Hepatocyte (in vitro differentiated cells): ENCODE measurements around the gene TEKT3.

Experiments
- EZH2 ChIP-seq: fragments of 200-600 bp; sonication (generic); IDR thresholded peaks from 2 replicates; pipeline ENCODE4 v1.6.1; 2016; ENCODE audit warnings: antibody characterized with exemption, mild to moderate bottlenecking, borderline replicate concordance
- EZH2phosphoT487 ChIP-seq: fragments of 200-600 bp; sonication (generic); IDR thresholded peaks from one replicate; pipeline ENCODE4 v1.6.1; 2018; ENCODE audit warnings: antibody characterized with exemption, mild to moderate bottlenecking, low read depth, moderate library complexity; ENCODE audit not compliant: unreplicated experiment, severe bottlenecking
- TF ChIP-seq, protein P1 (sequence below): fragments of 200-600 bp; sonication (generic); IDR thresholded peaks from 2 replicates; pipeline ENCODE4 v1.5.1; 2016; ENCODE audit warnings: antibody characterized with exemption, mild to moderate bottlenecking; ENCODE audit not compliant: poor library complexity

DNA sequence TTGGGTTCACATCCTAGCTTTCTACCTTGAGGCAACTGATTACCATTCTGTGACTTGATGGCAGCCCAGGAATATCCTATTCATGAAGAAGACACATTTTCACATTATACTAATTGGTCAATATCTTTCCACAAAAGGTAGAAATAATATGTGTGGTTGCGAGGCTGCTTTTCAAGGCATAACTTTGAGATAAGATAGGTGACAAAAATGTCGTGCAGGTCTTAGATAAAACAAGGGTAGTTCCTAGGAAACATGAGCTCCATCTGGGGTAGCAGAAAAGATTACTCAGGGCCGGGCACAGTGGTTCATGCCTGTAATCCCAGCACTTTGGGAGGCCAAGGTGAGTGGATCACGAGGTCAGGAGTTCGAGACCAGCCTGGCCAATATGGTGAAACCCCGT lies 22.3 kb upstream of the TEKT3 start:
- TF ChIP-seq, protein P1, sequence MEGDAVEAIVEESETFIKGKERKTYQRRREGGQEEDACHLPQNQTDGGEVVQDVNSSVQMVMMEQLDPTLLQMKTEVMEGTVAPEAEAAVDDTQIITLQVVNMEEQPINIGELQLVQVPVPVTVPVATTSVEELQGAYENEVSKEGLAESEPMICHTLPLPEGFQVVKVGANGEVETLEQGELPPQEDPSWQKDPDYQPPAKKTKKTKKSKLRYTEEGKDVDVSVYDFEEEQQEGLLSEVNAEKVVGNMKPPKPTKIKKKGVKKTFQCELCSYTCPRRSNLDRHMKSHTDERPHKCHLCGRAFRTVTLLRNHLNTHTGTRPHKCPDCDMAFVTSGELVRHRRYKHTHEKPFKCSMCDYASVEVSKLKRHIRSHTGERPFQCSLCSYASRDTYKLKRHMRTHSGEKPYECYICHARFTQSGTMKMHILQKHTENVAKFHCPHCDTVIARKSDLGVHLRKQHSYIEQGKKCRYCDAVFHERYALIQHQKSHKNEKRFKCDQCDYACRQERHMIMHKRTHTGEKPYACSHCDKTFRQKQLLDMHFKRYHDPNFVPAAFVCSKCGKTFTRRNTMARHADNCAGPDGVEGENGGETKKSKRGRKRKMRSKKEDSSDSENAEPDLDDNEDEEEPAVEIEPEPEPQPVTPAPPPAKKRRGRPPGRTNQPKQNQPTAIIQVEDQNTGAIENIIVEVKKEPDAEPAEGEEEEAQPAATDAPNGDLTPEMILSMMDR, result no peak
- TF ChIP-seq EZH2 (no peak), EZH2phosphoT487 (no peak)
